Neural cell (in vitro differentiated cells): ENCODE measurements around the gene ADAMTS17. TPM values are rescaled to one million over a fixed set of nuclear protein-coding genes. Genes with fewer than 3 reads are reported as not detected.

Experiments used
- H2AFZ ChIP-seq: fragments of 200-600, 300-800 bp; sonication (generic), shearing (Covaris generic); 2 replicates; pipeline ENCODE4 v1.6.0; 2014; ENCODE audit warnings: low read depth, mild to moderate bottlenecking, antibody characterized with exemption, low read length, moderate library complexity
- H3F3A ChIP-seq: fragments of 200-600 bp; shearing (Covaris generic); 2 replicates; pipeline ENCODE4 v1.6.1; 2016; ENCODE audit warnings: mild to moderate bottlenecking, moderate library complexity, mixed read lengths, antibody characterized with exemption, low read length; ENCODE audit not compliant: insufficient read depth, poor library complexity, severe bottlenecking
- H3K27ac ChIP-seq: fragments of 200-600, 300-800 bp; sonication (generic), shearing (Covaris generic); 2 replicates; pipeline ENCODE4 v1.5.1; 2014; ENCODE audit warnings: mild to moderate bottlenecking, low read length, moderate library complexity
- H3K27me3 ChIP-seq: fragments of 300-800, 200-600 bp; sonication (generic), shearing (Covaris generic); 2 replicates; pipeline ENCODE4 v1.6.0; 2014; ENCODE audit warnings: mild to moderate bottlenecking, low read depth, low read length, moderate library complexity; ENCODE audit not compliant: insufficient read depth
- H3K36me3 ChIP-seq: fragments of 300-800, 200-600 bp; sonication (generic), shearing (Covaris generic); 2 replicates; pipeline ENCODE4 v1.5.1; 2014; ENCODE audit warnings: mild to moderate bottlenecking, antibody characterized with exemption, low read length, moderate library complexity; ENCODE audit not compliant: insufficient read depth
- H3K4me2 ChIP-seq: fragments of 300-800, 200-600 bp; sonication (generic), shearing (Covaris generic); 2 replicates; pipeline ENCODE4 v1.6.0; 2014; ENCODE audit warnings: mild to moderate bottlenecking, low read length
- H3K4me3 ChIP-seq: fragments of 300-800, 200-600 bp; sonication (generic), shearing (Covaris generic); 2 replicates; pipeline ENCODE4 v1.5.1; 2014; ENCODE audit warnings: mild to moderate bottlenecking, low read length, moderate library complexity
- H3K79me2 ChIP-seq: fragments of 200-600 bp; shearing (Covaris generic); replicated peaks from 2 replicates; pipeline ENCODE4 v1.6.0; 2014; ENCODE audit warnings: mild to moderate bottlenecking, low read length, moderate library complexity; ENCODE audit not compliant: insufficient read depth
- H3K9ac ChIP-seq: fragments of 300-800, 200-600 bp; sonication (generic), shearing (Covaris generic); 2 replicates; pipeline ENCODE4 v1.6.1; 2016; ENCODE audit warnings: mild to moderate bottlenecking, low read length, mixed read lengths
- H3K9me2 ChIP-seq: fragments of 200-600 bp; shearing (Covaris generic); 2 replicates; pipeline ENCODE4 v1.6.1; 2016; ENCODE audit warnings: mild to moderate bottlenecking, low read length, mixed read lengths; ENCODE audit not compliant: insufficient read depth
- H3K9me3 ChIP-seq: fragments of 200-600, 300-800 bp; sonication (generic), shearing (Covaris generic); 2 replicates; pipeline ENCODE4 v1.6.1; 2016; ENCODE audit warnings: mild to moderate bottlenecking, mixed run types, low read length, moderate library complexity, mixed read lengths
- H4K20me1 ChIP-seq: fragments of 200-600 bp; shearing (Covaris generic); 2 replicates; pipeline ENCODE4 v1.6.1; 2016; ENCODE audit warnings: mild to moderate bottlenecking, mixed run types; ENCODE audit not compliant: insufficient read depth
- EP300 ChIP-seq: fragments of 450-650 bp; conservative IDR thresholded peaks from 2 replicates; pipeline ENCODE4 v1.6.1; 2014; ENCODE audit warnings: antibody characterized with exemption, mild to moderate bottlenecking, moderate library complexity; ENCODE audit not compliant: poor library complexity, severe bottlenecking
- EZH2 ChIP-seq: fragments of 200-600, 300-800 bp; shearing (Covaris generic), sonication (generic); IDR thresholded peaks from 2 replicates; pipeline ENCODE4 v1.6.1; 2014; ENCODE audit warnings: antibody characterized with exemption, low read length, borderline replicate concordance, mild to moderate bottlenecking; ENCODE audit not compliant: insufficient read depth, poor library complexity, severe bottlenecking
- MXI1 ChIP-seq: fragments of 450-650 bp; conservative IDR thresholded peaks from 2 replicates; pipeline ENCODE4 v1.6.1; 2014; ENCODE audit warnings: antibody characterized with exemption, mild to moderate bottlenecking; ENCODE audit not compliant: poor library complexity, severe bottlenecking
- POLR2AphosphoS5 ChIP-seq: IDR thresholded peaks from 2 replicates; pipeline ENCODE4 v1.6.1; 2012
- RAD21 ChIP-seq: fragments of 450-650 bp; conservative IDR thresholded peaks from 2 replicates; pipeline ENCODE4 v1.6.1; 2014; ENCODE audit warnings: antibody characterized with exemption, mild to moderate bottlenecking, moderate library complexity
- SMC3 ChIP-seq: fragments of 450-650 bp; conservative IDR thresholded peaks from 2 replicates; pipeline ENCODE4 v1.6.1; 2014; ENCODE audit warnings: antibody characterized with exemption, mild to moderate bottlenecking, moderate library complexity; ENCODE audit not compliant: poor library complexity
- TAF1 ChIP-seq: IDR thresholded peaks from 2 replicates; pipeline ENCODE4 v1.6.1; 2012; ENCODE audit warnings: low read depth
- polyA plus RNA-seq: library from polyadenylated mRNA; depleted of rRNA; stranded (reverse); fragments of >200 nt; gene quantifications from 2 replicates; pipeline ENCODE4 v1.2.3, GENCODE V29; 2014
- TF ChIP-seq, protein P1 (sequence below): fragments of 450-650 bp; IDR thresholded peaks from 2 replicates; pipeline ENCODE4 v1.5.1; 2014; ENCODE audit warnings: antibody characterized with exemption, mild to moderate bottlenecking, moderate library complexity; ENCODE audit not compliant: poor library complexity, severe bottlenecking
- TF ChIP-seq, protein P2 (sequence below): IDR thresholded peaks from 2 replicates; pipeline ENCODE4 v1.6.1; 2012; ENCODE audit warnings: borderline replicate concordance

ADAMTS17 gene
- polyA plus RNA-seq, 1 donor from 2014 or later, result 0.04 TPM

- no peaks in the 10 kb centered on the region for H3K9me2 ChIP-seq
- H3K27me3 ChIP-seq, result no peaks in the 10 kb centered on the region
- H3K9me3 ChIP-seq, result no peaks in the 10 kb centered on the region
- no peaks in the 10 kb centered on the region for H4K20me1 ChIP-seq
- no peaks in the 10 kb centered on the region for H3F3A ChIP-seq
- no peaks in the 10 kb centered on the region for H3K36me3 ChIP-seq
- H3K9ac ChIP-seq, result no peak overlapping the region
- H3K4me3 ChIP-seq, result no peak overlapping the region
- H3K4me2 ChIP-seq, result no peak overlapping the region
- no peaks in the 10 kb centered on the region for H3K79me2 ChIP-seq
- H3K27ac ChIP-seq, result no peak overlapping the region
- TF ChIP-seq, protein P1, sequence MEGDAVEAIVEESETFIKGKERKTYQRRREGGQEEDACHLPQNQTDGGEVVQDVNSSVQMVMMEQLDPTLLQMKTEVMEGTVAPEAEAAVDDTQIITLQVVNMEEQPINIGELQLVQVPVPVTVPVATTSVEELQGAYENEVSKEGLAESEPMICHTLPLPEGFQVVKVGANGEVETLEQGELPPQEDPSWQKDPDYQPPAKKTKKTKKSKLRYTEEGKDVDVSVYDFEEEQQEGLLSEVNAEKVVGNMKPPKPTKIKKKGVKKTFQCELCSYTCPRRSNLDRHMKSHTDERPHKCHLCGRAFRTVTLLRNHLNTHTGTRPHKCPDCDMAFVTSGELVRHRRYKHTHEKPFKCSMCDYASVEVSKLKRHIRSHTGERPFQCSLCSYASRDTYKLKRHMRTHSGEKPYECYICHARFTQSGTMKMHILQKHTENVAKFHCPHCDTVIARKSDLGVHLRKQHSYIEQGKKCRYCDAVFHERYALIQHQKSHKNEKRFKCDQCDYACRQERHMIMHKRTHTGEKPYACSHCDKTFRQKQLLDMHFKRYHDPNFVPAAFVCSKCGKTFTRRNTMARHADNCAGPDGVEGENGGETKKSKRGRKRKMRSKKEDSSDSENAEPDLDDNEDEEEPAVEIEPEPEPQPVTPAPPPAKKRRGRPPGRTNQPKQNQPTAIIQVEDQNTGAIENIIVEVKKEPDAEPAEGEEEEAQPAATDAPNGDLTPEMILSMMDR, result no peak
- TF ChIP-seq EP300 (no peak), POLR2AphosphoS5 (no peak)
- no peak overlapping the region for H2AFZ ChIP-seq
Measured at GRCh38 chr15:100160953-100161352, 180.8 kb downstream of the ADAMTS17 start.

DNA sequence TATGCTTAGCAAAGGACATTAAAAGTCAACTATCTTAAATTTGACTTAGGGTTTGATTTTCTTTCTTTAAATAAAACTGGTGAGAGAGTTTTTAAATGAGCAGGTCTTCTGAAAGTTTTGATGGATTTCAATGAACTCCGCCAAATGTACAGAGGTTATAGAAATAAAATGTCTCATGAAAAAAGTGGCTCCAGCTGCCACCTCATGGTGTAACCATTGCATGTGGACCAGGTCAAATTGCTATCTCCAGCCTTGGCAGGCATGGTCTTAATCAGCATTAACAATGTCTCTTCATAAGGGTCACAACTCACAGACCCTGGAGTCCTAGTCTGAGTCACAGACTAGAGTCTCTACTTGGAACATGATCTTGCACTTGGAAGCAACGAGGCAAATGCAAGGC, 182.3 kb downstream of the ADAMTS17 start:
- Histone ChIP-seq H3K27me3 (no peaks in the 10 kb centered on the region), H3K27ac (no peak overlapping the region), H3F3A (no peaks in the 10 kb centered on the region), H3K9me2 (no peaks in the 10 kb centered on the region), H4K20me1 (no peaks in the 10 kb centered on the region), H3K9ac (no peak overlapping the region), H3K9me3 (no peaks in the 10 kb centered on the region), H3K79me2 (no peaks in the 10 kb centered on the region), H3K4me3 (no peak overlapping the region), H2AFZ (no peak overlapping the region), H3K4me2 (no peak overlapping the region), H3K36me3 (no peaks in the 10 kb centered on the region)
- no peak for TF ChIP-seq EP300
- no peak for TF ChIP-seq EZH2
- no peak for TF ChIP-seq TAF1
- TF ChIP-seq SMC3, result no peak
- no peak for TF ChIP-seq MXI1

DNA sequence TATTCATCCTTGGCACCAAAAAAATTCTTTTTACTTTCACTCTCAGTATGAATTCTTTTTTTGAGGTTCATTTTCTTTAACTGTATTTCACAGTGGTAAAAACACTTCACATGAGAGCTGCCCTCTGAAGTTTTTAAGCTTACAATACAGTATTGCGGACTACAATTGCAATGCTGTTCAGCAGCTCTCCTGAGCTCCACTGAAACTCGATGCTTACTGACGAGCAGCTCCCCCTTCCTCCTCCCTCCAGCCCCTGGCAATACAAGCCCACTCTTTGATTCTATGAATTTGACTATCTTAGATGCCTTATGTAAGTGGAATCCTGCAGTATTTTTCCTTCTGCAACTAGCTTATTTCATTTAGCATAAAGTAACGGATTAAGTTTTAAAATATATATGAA, 183.4 kb downstream of the ADAMTS17 start:
- Histone ChIP-seq H3K9ac (no peak overlapping the region), H3F3A (no peaks in the 10 kb centered on the region), H3K4me2 (no peak overlapping the region), H3K4me3 (no peak overlapping the region), H3K9me2 (no peaks in the 10 kb centered on the region), H4K20me1 (no peaks in the 10 kb centered on the region), H3K36me3 (no peaks in the 10 kb centered on the region), H2AFZ (no peak overlapping the region), H3K9me3 (no peaks in the 10 kb centered on the region), H3K27me3 (no peaks in the 10 kb centered on the region), H3K79me2 (no peaks in the 10 kb centered on the region), H3K27ac (no peak overlapping the region)
- TF ChIP-seq RAD21 (no peak), EP300 (no peak), TAF1 (no peak), POLR2AphosphoS5 (no peak)
- TF ChIP-seq, protein P1, result no peak
- TF ChIP-seq, protein P2, sequence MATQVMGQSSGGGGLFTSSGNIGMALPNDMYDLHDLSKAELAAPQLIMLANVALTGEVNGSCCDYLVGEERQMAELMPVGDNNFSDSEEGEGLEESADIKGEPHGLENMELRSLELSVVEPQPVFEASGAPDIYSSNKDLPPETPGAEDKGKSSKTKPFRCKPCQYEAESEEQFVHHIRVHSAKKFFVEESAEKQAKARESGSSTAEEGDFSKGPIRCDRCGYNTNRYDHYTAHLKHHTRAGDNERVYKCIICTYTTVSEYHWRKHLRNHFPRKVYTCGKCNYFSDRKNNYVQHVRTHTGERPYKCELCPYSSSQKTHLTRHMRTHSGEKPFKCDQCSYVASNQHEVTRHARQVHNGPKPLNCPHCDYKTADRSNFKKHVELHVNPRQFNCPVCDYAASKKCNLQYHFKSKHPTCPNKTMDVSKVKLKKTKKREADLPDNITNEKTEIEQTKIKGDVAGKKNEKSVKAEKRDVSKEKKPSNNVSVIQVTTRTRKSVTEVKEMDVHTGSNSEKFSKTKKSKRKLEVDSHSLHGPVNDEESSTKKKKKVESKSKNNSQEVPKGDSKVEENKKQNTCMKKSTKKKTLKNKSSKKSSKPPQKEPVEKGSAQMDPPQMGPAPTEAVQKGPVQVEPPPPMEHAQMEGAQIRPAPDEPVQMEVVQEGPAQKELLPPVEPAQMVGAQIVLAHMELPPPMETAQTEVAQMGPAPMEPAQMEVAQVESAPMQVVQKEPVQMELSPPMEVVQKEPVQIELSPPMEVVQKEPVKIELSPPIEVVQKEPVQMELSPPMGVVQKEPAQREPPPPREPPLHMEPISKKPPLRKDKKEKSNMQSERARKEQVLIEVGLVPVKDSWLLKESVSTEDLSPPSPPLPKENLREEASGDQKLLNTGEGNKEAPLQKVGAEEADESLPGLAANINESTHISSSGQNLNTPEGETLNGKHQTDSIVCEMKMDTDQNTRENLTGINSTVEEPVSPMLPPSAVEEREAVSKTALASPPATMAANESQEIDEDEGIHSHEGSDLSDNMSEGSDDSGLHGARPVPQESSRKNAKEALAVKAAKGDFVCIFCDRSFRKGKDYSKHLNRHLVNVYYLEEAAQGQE, result no peak
